WTC11 (cell line): Measurements from ENCODE around the gene RAG2. TPM values are rescaled to one million over a fixed set of nuclear protein-coding genes. Genes with fewer than 3 reads are reported as not detected.

Source experiments
- ATAC-seq: fragments of 200-7000 bp; cut with Tn5 transposase; 2 replicates; pipeline ENCODE4 v1.10.0; 2021; ENCODE audit warnings: mild to moderate bottlenecking, moderate library complexity
- CTCF ChIA-PET: fragments of 300-600 bp; sonication (Branson Sonifier 250); formaldehyde crosslinking; loops from one replicate; lab custom pipeline; 2021; ENCODE audit warnings: antibody characterized with exemption; lab: Charles Lee
- POLR2A ChIA-PET: fragments of 350-600 bp; sonication (Branson Sonifier 250); formaldehyde crosslinking; loops from one replicate; lab custom pipeline; 2021; ENCODE audit warnings: antibody characterized with exemption; lab: Charles Lee
- DNase-seq: peaks from one replicate; pipeline ENCODE4 v3.0.0; 2021; ENCODE audit warnings: low spot score
- H3K27ac Mint-ChIP-seq: 2 replicates; pipeline ENCODE4 v1.8.0; 2021; ENCODE audit warnings: mixed read lengths
- H3K27me3 Mint-ChIP-seq: 2 replicates; pipeline ENCODE4 v1.8.0; 2021; ENCODE audit warnings: low read depth, mild to moderate bottlenecking, moderate library complexity, mixed read lengths
- H3K36me3 Mint-ChIP-seq: 2 replicates; pipeline ENCODE4 v1.8.0; 2021; ENCODE audit warnings: mixed read lengths
- H3K4me1 Mint-ChIP-seq: 2 replicates; pipeline ENCODE4 v1.8.0; 2022; ENCODE audit warnings: mixed read lengths
- H3K4me3 Mint-ChIP-seq: 2 replicates; pipeline ENCODE4 v1.8.0; 2021; ENCODE audit warnings: mild to moderate bottlenecking, moderate library complexity, mixed read lengths
- H3K9me3 Mint-ChIP-seq: 2 replicates; pipeline ENCODE4 v1.8.0; 2021; ENCODE audit warnings: mixed read lengths
- ARID4B ChIP-seq: sonication (generic); formaldehyde crosslinking; IDR thresholded peaks from 2 replicates; pipeline ENCODE4 v1.8.0; 2023; ENCODE audit warnings: missing genetic modification reagents, mild to moderate bottlenecking, borderline replicate concordance
- ATF3 ChIP-seq: sonication (generic); formaldehyde crosslinking; conservative IDR thresholded peaks from 2 replicates; pipeline ENCODE4 v1.8.1; 2022; ENCODE audit warnings: mild to moderate bottlenecking, missing genetic modification reagents
- ATF6 ChIP-seq: sonication (generic); formaldehyde crosslinking; IDR thresholded peaks from 2 replicates; pipeline ENCODE4 v1.8.1; 2023; ENCODE audit warnings: mild to moderate bottlenecking, missing genetic modification reagents
- FOXP1 ChIP-seq: sonication (generic); formaldehyde crosslinking; IDR thresholded peaks from 2 replicates; pipeline ENCODE4 v1.8.0; 2022; ENCODE audit warnings: missing genetic modification reagents, mild to moderate bottlenecking, moderate library complexity, borderline replicate concordance
- GABPB1 ChIP-seq: sonication (generic); formaldehyde crosslinking; IDR thresholded peaks from 2 replicates; pipeline ENCODE4 v1.8.1; 2023; ENCODE audit warnings: mild to moderate bottlenecking, missing genetic modification reagents
- HMGA2 ChIP-seq: fragments of 250-450 bp; sonication (Bioruptor Pico); IDR thresholded peaks from 2 replicates; pipeline ENCODE4 v1.4.0; 2021; ENCODE audit warnings: mild to moderate bottlenecking, moderate library complexity
- JAZF1 ChIP-seq: fragments of 250-450 bp; sonication (Bioruptor Pico); IDR thresholded peaks from 2 replicates; pipeline ENCODE4 v1.9.0; 2021; ENCODE audit warnings: moderate library complexity, mild to moderate bottlenecking, inconsistent platforms
- MYBL2 ChIP-seq: sonication (generic); formaldehyde crosslinking; IDR thresholded peaks from 2 replicates; pipeline ENCODE4 v1.8.1; 2023; ENCODE audit warnings: mild to moderate bottlenecking, moderate library complexity, missing genetic modification reagents
- SMAD3 ChIP-seq: sonication (generic); formaldehyde crosslinking; IDR thresholded peaks from 2 replicates; pipeline ENCODE4 v1.8.0; 2022; ENCODE audit warnings: missing genetic modification reagents, mild to moderate bottlenecking, borderline replicate concordance
- USF2 ChIP-seq: sonication (generic); formaldehyde crosslinking; IDR thresholded peaks from 2 replicates; pipeline ENCODE4 v1.8.1; 2023; ENCODE audit warnings: mild to moderate bottlenecking, missing genetic modification reagents, moderate library complexity
- ZNF281 ChIP-seq: sonication (generic); formaldehyde crosslinking; IDR thresholded peaks from 2 replicates; pipeline ENCODE4 v1.8.0; 2023; ENCODE audit warnings: mild to moderate bottlenecking, missing genetic modification reagents
- total RNA-seq: library from RNA; stranded (reverse); gene quantifications from 3 replicates; pipeline ENCODE4 v1.2.3, GENCODE V29; 2021
- TF ChIP-seq, protein P1 (sequence below): sonication (generic); formaldehyde crosslinking; IDR thresholded peaks from 2 replicates; pipeline ENCODE4 v1.8.1; 2023; ENCODE audit warnings: mild to moderate bottlenecking, moderate library complexity, missing genetic modification reagents
- TF ChIP-seq, protein P2 (sequence below): fragments of 200-600 bp; IDR thresholded peaks from 2 replicates; pipeline ENCODE4 v1.8.0; 2022; ENCODE audit warnings: antibody characterized with exemption

The RAG2 gene
- total RNA-seq, 1 experiment from 2014 or later: not detected

DNA sequence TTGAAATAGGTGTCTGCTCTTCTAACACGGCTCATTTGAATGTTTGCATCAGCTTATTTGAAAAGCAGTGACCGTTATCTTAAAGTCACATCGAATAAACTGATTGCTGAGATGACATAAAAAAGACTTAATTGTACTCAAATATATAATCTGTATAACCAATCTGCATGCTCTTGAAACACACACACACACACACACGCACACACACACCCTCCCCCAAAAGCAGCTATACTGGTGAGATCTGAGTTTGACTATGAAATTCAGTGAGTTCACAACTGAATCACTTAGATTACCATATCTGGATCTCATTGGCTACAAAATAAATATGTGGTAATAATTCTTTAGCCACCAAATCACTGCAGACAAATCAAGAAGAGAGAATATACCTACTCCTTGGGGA, 7.5 kb downstream of the RAG2 start:
- POLR2A ChIA-PET: no interaction called here
- Mint-ChIP-seq H3K4me1 (no peaks in the 10 kb centered on the region), H3K27ac (no peak overlapping the region), H3K4me3 (no peak overlapping the region), H3K9me3 (peaks cover 91% of the 10 kb centered on the region), H3K27me3 (peaks cover 34% of the 10 kb centered on the region), H3K36me3 (peaks cover 63% of the 10 kb centered on the region)
- TF ChIP-seq, protein P1, sequence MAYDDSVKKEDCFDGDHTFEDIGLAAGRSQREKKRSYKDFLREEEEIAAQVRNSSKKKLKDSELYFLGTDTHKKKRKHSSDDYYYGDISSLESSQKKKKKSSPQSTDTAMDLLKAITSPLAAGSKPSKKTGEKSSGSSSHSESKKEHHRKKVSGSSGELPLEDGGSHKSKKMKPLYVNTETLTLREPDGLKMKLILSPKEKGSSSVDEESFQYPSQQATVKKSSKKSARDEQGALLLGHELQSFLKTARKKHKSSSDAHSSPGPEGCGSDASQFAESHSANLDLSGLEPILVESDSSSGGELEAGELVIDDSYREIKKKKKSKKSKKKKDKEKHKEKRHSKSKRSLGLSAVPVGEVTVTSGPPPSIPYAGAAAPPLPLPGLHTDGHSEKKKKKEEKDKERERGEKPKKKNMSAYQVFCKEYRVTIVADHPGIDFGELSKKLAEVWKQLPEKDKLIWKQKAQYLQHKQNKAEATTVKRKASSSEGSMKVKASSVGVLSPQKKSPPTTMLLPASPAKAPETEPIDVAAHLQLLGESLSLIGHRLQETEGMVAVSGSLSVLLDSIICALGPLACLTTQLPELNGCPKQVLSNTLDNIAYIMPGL (CRISPR knock-in tag): no peak
- TF ChIP-seq, protein P2, sequence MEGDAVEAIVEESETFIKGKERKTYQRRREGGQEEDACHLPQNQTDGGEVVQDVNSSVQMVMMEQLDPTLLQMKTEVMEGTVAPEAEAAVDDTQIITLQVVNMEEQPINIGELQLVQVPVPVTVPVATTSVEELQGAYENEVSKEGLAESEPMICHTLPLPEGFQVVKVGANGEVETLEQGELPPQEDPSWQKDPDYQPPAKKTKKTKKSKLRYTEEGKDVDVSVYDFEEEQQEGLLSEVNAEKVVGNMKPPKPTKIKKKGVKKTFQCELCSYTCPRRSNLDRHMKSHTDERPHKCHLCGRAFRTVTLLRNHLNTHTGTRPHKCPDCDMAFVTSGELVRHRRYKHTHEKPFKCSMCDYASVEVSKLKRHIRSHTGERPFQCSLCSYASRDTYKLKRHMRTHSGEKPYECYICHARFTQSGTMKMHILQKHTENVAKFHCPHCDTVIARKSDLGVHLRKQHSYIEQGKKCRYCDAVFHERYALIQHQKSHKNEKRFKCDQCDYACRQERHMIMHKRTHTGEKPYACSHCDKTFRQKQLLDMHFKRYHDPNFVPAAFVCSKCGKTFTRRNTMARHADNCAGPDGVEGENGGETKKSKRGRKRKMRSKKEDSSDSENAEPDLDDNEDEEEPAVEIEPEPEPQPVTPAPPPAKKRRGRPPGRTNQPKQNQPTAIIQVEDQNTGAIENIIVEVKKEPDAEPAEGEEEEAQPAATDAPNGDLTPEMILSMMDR: no peak
- TF ChIP-seq JAZF1 (no peak), FOXP1 (CRISPR knock-in tag) (no peak), USF2 (CRISPR knock-in tag) (no peak), ATF3 (CRISPR knock-in tag) (no peak), ATF6 (CRISPR knock-in tag) (no peak), MYBL2 (CRISPR knock-in tag) (no peak), HMGA2 (CRISPR knock-in tag) (no peak), ARID4B (CRISPR knock-in tag) (no peak)
- CTCF ChIA-PET: no interaction called here
- DNase-seq (no peak), ATAC-seq (no peak)

- Mint-ChIP-seq H3K4me1 (no peaks in the 10 kb centered on the region), H3K27me3 (peaks cover 39% of the 10 kb centered on the region), H3K9me3 (peaks cover 91% of the 10 kb centered on the region), H3K27ac (no peak overlapping the region), H3K4me3 (no peak overlapping the region), H3K36me3 (peaks cover 63% of the 10 kb centered on the region)
- CTCF ChIA-PET: no interaction called here
- POLR2A ChIA-PET: no interaction called here
- no peak for DNase-seq
- ATAC-seq: no peak
- TF ChIP-seq USF2 (CRISPR knock-in tag) (no peak), GABPB1 (CRISPR knock-in tag) (no peak), SMAD3 (no peak), ARID4B (CRISPR knock-in tag) (no peak), ZNF281 (CRISPR knock-in tag) (no peak)
Observed at GRCh38 chr11:36588099-36588498, 9.9 kb downstream of the RAG2 start.
